NCI-H1930 (cell line): Measurements from ENCODE around the gene PHF12.
"Not testable (repeated sequence)": the region's sequence is repeated elsewhere in the genome, so short reads cannot be mapped to it uniquely, and the experiment has no call there.

ENCODE experiments used
- DNase-seq, 2 experiments: peaks; one replicate each; lab custom pipeline; 2025; lab: John Stamatoyannopoulos, UW

PHF12 gene

GRCh38 chr17:28901866-28902818 is 49.2 kb downstream of the PHF12 start:
- peak; percentile 11 to 23 for DNase-seq

- no peak for DNase-seq
These were observed 50.2 kb downstream of the PHF12 start for GRCh38 chr17:28900986-28901726.

- DNase-seq: no peak
These were observed 52.0 kb downstream of the PHF12 start for GRCh38 chr17:28899212-28899815.

- no peak for DNase-seq
These were observed 52.8 kb downstream of the PHF12 start for GRCh38 chr17:28898527-28898955.

- DNase-seq: no peak
These were observed 53.4 kb downstream of the PHF12 start for GRCh38 chr17:28897769-28898526.

GRCh38 chr17:28896884-28897768 is 54.2 kb downstream of the PHF12 start, which contains the start of gene FLOT2:
Gene FLOT2 (minus strand): TSS chr17:28897733. CDS start chr17:28897574, 159 bp downstream.
- DNase-seq: peak; percentile 44 to 60

GRCh38 chr17:28896491-28896883 is 54.8 kb downstream of the PHF12 start:
- no peak for DNase-seq

- no peak for DNase-seq
These were observed 55.4 kb downstream of the PHF12 start for GRCh38 chr17:28895794-28896447.

GRCh38 chr17:28893248-28894183 is 57.8 kb downstream of the PHF12 start:
- DNase-seq: not testable (repeated sequence)

GRCh38 chr17:28892024-28892423 is 59.3 kb downstream of the PHF12 start:
- no peak for DNase-seq

GRCh38 chr17:28891201-28891600 is 60.1 kb downstream of the PHF12 start:
- DNase-seq: no peak

- no peak for DNase-seq
These were observed 61.3 kb downstream of the PHF12 start for GRCh38 chr17:28889996-28890395.

- no peak for DNase-seq
These were observed 62.5 kb downstream of the PHF12 start for GRCh38 chr17:28888832-28889231.

GRCh38 chr17:28887871-28888471 is 63.3 kb downstream of the PHF12 start:
- no peak for DNase-seq

GRCh38 chr17:28885951-28886350 is 65.4 kb downstream of the PHF12 start:
- no peak for DNase-seq

GRCh38 chr17:28885363-28885762 is 66.0 kb downstream of the PHF12 start:
- DNase-seq: no peak

- no peak for DNase-seq
These were observed 67.2 kb downstream of the PHF12 start for GRCh38 chr17:28883967-28884702.
